ENCODE data around the gene TMEM256. TPM values are rescaled to one million over a fixed set of nuclear protein-coding genes. Genes with fewer than 3 reads are reported as not detected.

The TMEM256 gene
- total RNA-seq: 88.0 and 144 TPM in 2 replicates

GRCh38 chr17:7403977-7404736, at the start of gene TMEM256:
TMEM256 (minus strand) TSS chr17:7404097; CDS start chr17:7404084, 13 bp downstream.

DNA sequence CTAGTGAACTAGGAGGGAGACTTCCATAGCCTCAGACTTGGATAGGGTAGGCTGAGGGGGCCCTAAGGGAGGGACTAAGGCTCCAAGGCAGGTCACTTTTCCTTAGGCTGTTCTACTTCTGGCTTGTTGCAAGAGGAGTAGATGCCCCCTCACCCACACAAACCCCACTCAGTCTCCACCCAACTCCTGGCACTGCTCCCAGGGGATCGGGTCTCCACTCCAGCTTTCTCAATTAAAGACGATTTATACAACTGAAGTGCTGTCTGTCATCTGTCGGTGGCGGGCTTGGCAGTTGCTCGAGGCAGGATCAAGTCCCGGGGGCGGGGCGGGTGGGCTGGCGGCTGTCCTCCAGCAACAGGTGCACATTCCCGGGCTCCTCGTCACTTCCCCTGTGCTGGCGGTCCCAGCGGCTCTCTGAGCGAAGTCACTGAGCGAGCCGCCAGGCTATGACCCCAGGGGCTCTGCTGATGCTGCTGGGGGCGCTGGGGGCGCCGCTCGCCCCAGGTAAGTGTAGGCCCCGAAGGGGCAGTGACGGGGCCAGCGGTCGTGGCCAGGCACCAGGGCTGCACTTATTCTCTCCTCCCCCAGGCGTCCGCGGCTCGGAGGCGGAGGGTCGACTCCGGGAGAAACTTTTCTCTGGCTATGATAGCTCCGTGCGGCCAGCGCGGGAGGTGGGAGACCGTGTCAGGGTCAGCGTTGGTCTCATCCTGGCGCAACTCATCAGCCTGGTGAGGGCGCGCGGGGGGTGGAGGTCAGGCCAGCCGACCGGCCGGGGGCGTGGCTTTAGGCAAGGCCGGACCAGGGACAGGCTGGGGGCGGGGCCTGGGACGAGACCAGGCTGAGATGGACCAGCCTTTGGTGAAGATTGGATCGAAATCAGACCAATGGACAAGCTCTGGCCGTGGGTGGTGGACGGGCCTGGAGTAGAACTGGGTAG, 41.1 kb upstream of the TMEM256 start, which contains the start of gene CHRNB1:
Gene CHRNB1 (plus strand): TSS at position 380 of the 937 bp plus-strand sequence. CDS start 67 bp downstream, at position 447.

GRCh38 chr17:7439462-7440112, 35.7 kb upstream of the TMEM256 start, which contains the start of gene FGF11:
FGF11 (plus strand) TSS chr17:7439512; CDS start chr17:7439621, 109 bp downstream.

DNA sequence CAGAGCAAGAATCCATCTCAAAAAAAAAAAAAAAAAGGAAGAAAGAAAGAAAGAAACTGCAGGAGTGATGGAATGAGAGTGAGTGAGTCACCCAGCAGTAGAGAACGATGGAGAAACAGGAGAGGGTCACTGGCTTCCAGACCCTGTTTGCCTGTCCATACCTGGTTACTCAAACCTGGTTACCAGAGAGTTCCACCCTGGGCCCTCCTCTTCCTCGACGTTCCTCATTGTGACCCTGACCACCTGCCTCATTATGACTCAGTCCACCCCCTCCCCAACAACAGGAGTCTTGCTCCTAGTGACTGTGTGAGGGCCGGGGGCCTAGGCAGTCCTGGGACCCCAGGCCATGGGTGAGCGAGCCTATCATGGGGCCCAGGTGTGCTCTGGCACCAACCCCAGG, 24.7 kb upstream of the TMEM256 start, which contains the start of gene SPEM3:
Gene SPEM3 (plus strand): TSS at position 301 of the 400 bp plus-strand sequence. CDS start 46 bp downstream, at position 347.

DNA sequence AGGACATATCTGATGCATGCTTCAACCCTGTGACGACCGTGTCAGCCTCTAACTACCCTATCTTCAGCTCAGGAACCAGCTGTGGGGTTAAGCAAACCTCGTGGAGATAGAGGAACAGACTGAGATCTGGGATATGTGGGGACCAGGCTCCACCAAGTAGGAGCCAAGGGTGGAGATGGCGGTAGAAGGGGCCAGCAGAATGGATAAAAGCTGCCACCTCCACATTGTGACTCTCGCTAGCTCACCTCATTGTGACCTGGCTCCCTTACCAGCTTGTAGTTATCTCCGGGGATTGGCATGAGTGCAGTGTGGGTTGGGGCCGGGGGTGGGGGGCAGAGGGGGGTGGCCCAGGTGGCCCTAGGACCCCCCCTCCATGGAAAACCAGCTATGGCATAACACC, 21.4 kb upstream of the TMEM256 start, which contains the start of gene SPEM2:
Gene SPEM2 (plus strand): TSS at position 301 of the 400 bp plus-strand sequence. CDS start 73 bp downstream, at position 374.

DNA sequence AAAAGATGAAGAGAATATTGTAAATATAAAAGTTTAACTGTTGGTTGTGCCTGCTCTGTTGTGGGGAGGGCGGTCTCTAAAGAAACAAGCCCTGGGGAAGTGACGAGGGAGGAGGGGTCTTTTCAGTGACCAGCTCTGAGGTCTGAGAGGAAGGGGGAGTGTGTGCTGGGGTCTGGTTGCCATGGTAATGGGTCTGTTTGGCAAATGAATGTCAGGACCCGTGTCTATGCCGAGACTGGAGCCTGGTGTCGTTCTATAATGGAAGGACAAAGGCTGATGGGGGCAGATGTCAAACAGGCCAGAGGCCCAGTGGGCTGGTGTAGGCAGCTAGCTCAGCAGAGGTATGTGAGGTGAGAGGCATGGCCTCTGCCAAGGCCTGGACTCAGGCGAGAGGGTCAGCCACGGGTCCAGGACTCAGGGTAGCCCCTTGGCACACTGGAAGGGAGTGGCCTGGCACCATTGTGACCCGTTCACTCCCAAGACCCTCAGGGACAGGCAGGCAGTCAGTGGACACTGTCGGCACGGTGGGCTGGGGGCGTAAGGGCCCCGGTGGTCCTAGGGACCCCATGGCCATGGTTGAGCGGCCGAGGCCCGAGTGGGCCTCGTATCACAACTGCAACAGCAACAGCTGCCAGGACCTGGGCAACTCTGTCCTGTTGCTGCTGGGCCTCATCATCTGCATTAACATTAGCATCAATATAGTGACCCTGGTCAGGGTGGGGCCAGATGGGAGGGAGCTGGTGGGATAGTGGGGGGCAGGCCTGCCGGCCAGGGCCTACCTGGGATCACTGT, 16.1 kb upstream of the TMEM256 start, which contains the start of gene SPEM1:
Gene SPEM1 (plus strand): TSS at position 506 of the 792 bp plus-strand sequence. CDS start 61 bp downstream, at position 567.

GRCh38 chr17:7407485-7408251, 3.8 kb upstream of the TMEM256 start, which contains the start of gene NLGN2:
NLGN2 (plus strand) TSS chr17:7407845; CDS start chr17:7408256, 411 bp downstream.

GRCh38 chr17:7394452-7395191, 9.3 kb downstream of the TMEM256 start, which contains the start of gene PLSCR3:
PLSCR3 (minus strand) TSS chr17:7394525; CDS start chr17:7394110, 415 bp downstream.

GRCh38 chr17:7380855-7381683, 22.8 kb downstream of the TMEM256 start, which contains the start of gene TNK1:
TNK1 (plus strand) TSS chr17:7381089; CDS start chr17:7382927, 1,838 bp downstream.

DNA sequence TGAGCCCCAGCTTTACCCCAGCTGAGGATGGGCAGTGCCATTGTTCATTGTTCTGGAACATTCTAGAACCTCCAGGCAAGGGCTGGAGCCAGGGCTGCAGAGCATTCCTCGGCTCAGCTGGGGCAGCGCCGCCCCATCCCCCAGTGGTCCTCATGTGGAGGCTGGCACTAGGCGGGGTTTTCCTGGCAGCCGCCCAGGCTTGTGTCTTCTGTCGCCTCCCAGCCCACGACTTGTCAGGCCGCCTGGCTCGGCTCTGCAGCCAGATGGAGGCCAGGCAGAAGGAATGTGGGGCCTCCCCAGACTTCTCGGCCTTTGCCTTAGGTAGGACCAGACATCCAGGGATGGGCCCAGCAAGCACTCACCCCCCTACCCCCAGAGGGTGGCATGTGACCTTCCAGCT, 48.8 kb downstream of the TMEM256 start, which contains the start of gene TMEM95:
Gene TMEM95 (plus strand): TSS at position 104 of the 400 bp plus-strand sequence. CDS start 49 bp downstream, at position 153.

Other genes with a start within 250 kb of the TMEM256 start
- 0.56 and 0.58 TPM in 2 replicates for gene ASGR1, start 224.7 kb downstream of the TMEM256 start, total RNA-seq
- 12.7 and 16.3 TPM in 2 replicates for gene DLG4, start 184.3 kb downstream of the TMEM256 start, total RNA-seq
- 261 and 425 TPM in 2 replicates for gene ACADVL, start 184.2 kb downstream of the TMEM256 start, total RNA-seq
- gene DVL2, start 169.6 kb downstream of the TMEM256 start, total RNA-seq: 49.8 and 59.5 TPM in 2 replicates
- gene PHF23, start 164.6 kb downstream of the TMEM256 start, total RNA-seq: 40.0 and 40.8 TPM in 2 replicates
- gene GABARAP, start 161.6 kb downstream of the TMEM256 start, total RNA-seq: 118 and 275 TPM in 2 replicates
- gene CTDNEP1, start 152.4 kb downstream of the TMEM256 start, total RNA-seq: 14.4 and 19.9 TPM in 2 replicates
- 22.0 and 57.3 TPM in 2 replicates for gene ELP5, start 151.9 kb downstream of the TMEM256 start, total RNA-seq
- 0.19 and 1.7 TPM in 2 replicates for gene CLDN7, start 141.6 kb downstream of the TMEM256 start, total RNA-seq
- gene SLC2A4, start 122.4 kb downstream of the TMEM256 start, total RNA-seq: under 0.01 and 0.28 TPM in 2 replicates
- 0.56 TPM in 1 of 2 replicates, not detected in the other for gene YBX2, start 109.5 kb downstream of the TMEM256 start, total RNA-seq
- 474 and 1,218 TPM in 2 replicates for gene EIF5A, start 96.5 kb downstream of the TMEM256 start, total RNA-seq
- 26.8 and 41.8 TPM in 2 replicates for gene GPS2, start 88.7 kb downstream of the TMEM256 start, total RNA-seq
- gene NEURL4, start 74.8 kb downstream of the TMEM256 start, total RNA-seq: 12.7 and 23.8 TPM in 2 replicates
- gene ACAP1, start 67.6 kb downstream of the TMEM256 start, total RNA-seq: 0.56 and 0.58 TPM in 2 replicates
- 10.4 and 13.5 TPM in 2 replicates for gene KCTD11, start 51.9 kb downstream of the TMEM256 start, total RNA-seq
- gene TMEM95, start 48.9 kb downstream of the TMEM256 start, total RNA-seq: not detected in 2 replicates
- gene TNK1, start 23.0 kb downstream of the TMEM256 start, total RNA-seq: under 0.01 and 0.28 TPM in 2 replicates
- gene PLSCR3, start 9.6 kb downstream of the TMEM256 start, total RNA-seq: 14.4 and 15.5 TPM in 2 replicates
- 2.3 and 4.2 TPM in 2 replicates for gene NLGN2, start 3.7 kb upstream of the TMEM256 start, total RNA-seq
- not detected in 2 replicates for gene SPEM1, start 16.2 kb upstream of the TMEM256 start, total RNA-seq
- gene SPEM2, start 21.5 kb upstream of the TMEM256 start, total RNA-seq: not detected in 2 replicates
- not detected in 2 replicates for gene SPEM3, start 24.8 kb upstream of the TMEM256 start, total RNA-seq
- 1.5 and 2.3 TPM in 2 replicates for gene TMEM102, start 31.3 kb upstream of the TMEM256 start, total RNA-seq
- gene FGF11, start 35.4 kb upstream of the TMEM256 start, total RNA-seq: 2.5 and 14.7 TPM in 2 replicates
- gene CHRNB1, start 41.0 kb upstream of the TMEM256 start, total RNA-seq: 2.3 and 3.9 TPM in 2 replicates
- gene ZBTB4, start 75.5 kb upstream of the TMEM256 start, total RNA-seq: 14.8 and 21.4 TPM in 2 replicates
- gene SLC35G6, start 77.3 kb upstream of the TMEM256 start, total RNA-seq: not detected in 2 replicates
- 49.6 and 88.0 TPM in 2 replicates for gene POLR2A, start 80.3 kb upstream of the TMEM256 start, total RNA-seq
- gene TNFSF12, start 145.0 kb upstream of the TMEM256 start, total RNA-seq: 3.6 and 14.1 TPM in 2 replicates
- gene TNFSF13, start 154.7 kb upstream of the TMEM256 start, total RNA-seq: 0.38 and 1.1 TPM in 2 replicates
- 71.0 and 99.3 TPM in 2 replicates for gene SENP3, start 157.8 kb upstream of the TMEM256 start, total RNA-seq
- gene CD68, start 175.5 kb upstream of the TMEM256 start, total RNA-seq: 7.5 and 15.2 TPM in 2 replicates
- 54.4 and 115 TPM in 2 replicates for gene MPDU1, start 179.8 kb upstream of the TMEM256 start, total RNA-seq
- gene SOX15, start 186.0 kb upstream of the TMEM256 start, total RNA-seq: 0.28 and 0.38 TPM in 2 replicates
- 50.2 and 58.1 TPM in 2 replicates for gene FXR2, start 210.8 kb upstream of the TMEM256 start, total RNA-seq
- 25.5 and 30.2 TPM in 2 replicates for gene SAT2, start 223.7 kb upstream of the TMEM256 start, total RNA-seq
- 0.19 and 0.28 TPM in 2 replicates for gene SHBG, start 226.0 kb upstream of the TMEM256 start, total RNA-seq
- gene ATP1B2, start 246.8 kb upstream of the TMEM256 start, total RNA-seq: not detected in 2 replicates